ENCODE results near the gene FBXO10.
"Not testable (repeated sequence)": the region's sequence is repeated elsewhere in the genome, so short reads cannot be mapped to it uniquely, and the experiment has no call there.

The FBXO10 gene

GRCh38 chr9:37549527-37549926 is 26.7 kb downstream of the FBXO10 start:
- no peak for DNase-seq (ENCODE audit: low spot score)

DNA sequence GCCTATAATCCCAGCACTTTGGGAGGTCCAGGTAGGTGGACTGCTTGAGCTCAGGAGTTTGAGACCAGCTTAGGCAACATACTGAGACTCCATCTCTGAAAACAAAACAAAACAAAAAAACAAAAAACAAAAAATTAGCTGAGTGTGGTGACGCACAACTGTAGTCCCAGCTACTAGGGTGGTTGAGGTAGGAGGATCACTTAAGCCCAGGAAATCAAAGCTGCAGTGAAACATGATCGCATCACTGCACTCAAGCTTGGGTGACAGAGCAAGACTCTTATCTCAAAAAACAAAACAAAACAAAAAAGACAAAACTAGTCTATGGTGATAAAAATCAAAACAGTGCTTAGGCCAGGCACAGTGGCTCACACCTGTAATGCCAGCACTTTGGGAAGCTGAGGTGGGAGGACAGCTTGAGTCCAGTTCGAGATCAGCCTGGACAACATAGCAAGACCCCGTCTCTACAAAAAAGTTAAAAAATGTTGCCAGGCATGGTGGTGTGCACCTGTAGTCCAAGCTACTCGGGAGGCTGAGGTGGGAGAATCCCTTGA is 28.8 kb downstream of the FBXO10 start:
- no peak for DNase-seq (ENCODE audit: low spot score)

- DNase-seq (ENCODE audit: low spot score), result no peak
Measured at GRCh38 chr9:37543468-37543867, 32.7 kb downstream of the FBXO10 start.

DNA sequence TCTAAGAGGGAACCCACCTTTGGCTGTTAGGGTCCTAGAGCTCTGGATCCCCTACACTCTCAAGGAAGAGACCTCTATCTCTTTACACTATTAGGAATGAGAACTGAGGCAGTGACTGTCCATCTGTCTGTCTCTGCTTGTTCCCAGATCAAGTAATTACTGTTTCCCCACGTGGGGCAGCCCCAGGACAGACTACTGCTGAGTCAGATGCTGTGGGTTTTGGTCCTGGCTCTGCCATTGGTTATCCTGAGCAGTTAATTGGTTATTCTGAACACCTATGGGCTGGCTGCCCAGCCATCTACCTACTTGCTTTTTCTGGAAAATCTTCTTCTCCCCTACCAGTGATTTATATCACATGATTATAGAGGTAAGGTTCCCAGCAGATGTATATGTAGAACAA is 33.3 kb downstream of the FBXO10 start:
- DNase-seq (ENCODE audit: low spot score), result no peak

DNA sequence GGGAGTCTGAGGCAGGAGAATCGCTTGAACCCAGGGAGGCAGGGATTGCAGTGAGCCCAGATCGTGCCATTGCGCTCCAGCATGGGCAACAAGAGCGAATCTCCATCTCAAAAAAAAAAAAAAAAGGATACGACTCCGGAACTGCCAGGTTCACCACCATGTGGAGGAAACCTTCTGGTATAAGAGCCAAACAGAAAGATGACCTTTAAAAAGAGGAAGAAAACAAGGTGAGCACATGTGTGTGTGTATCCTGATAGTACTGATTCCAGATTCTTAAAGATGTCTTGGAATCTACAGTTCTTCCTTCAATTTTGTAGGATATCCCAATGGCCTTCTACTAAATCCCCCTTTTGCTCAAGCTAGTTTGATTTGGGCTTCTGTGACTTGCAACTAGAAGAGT is 33.7 kb downstream of the FBXO10 start:
- no peak for DNase-seq (ENCODE audit: low spot score)

DNA sequence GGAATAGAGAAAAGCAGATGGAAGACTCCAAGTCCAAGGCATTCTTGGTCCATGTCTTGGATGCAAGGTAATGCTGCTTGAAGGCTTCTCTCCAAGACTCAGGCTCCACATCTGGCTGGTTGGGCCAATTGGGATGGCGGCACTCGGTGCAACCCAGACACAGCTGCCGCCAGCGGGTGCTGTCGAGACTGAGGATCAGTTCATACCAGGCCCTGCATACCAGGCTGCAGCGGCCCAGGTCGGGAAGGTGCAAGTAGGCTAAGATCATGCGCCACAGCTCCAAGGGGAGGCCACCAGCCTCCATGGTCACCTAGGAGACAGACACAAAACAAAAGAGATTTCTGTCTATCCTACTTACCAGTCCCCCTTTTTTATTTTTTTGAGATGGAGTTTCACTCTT is 34.7 kb downstream of the FBXO10 start:
- DNase-seq (ENCODE audit: low spot score), result no peak

DNA sequence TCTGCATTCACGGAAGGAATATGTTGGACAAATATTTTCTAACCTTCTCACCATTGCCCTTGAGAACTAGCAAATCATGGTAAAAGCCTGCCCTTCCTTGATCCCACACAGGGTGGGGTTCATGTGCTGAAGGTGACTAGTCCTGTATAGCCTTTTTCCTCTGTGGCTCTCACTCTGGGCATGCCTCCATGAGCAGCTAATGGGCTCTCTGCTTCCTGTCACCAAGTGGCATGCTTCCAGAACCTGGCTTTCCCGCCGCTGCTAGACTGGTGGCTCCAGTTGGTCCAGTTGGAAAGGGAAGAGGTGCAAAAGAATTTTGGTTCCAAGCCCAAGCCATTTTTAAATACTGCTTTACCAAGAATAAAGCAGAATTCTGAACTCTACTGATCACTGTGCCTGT is 35.5 kb downstream of the FBXO10 start:
- peak; percentile 74 for DNase-seq (ENCODE audit: low spot score)

GRCh38 chr9:37539634-37540033 is 36.5 kb downstream of the FBXO10 start:
- DNase-seq (ENCODE audit: low spot score), result no peak

DNA sequence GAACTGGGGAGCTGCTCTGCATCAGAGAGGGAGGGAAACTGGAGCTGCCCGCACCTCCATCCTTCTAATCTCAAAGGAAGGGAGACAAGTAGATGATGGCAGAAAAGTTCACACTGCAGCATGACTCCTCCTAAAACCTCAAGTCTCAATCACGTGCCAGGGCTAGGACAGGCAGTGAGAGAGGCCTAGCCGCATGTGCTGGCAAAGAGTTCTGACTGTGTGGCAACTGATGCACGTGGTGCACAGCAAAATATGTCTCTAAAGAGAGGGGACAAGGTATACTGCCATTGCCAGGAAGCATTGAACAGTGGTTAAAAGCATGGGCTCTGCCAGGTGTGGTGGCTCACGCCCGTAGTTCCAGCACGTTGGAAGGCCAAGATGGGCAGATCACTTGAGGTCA is 38.1 kb downstream of the FBXO10 start:
- no peak for DNase-seq (ENCODE audit: low spot score)

- no peak for DNase-seq (ENCODE audit: low spot score)
Measured at GRCh38 chr9:37534901-37535300, 41.3 kb downstream of the FBXO10 start.

- no peak for DNase-seq (ENCODE audit: low spot score)
Measured at GRCh38 chr9:37534412-37534811, 41.8 kb downstream of the FBXO10 start.

DNA sequence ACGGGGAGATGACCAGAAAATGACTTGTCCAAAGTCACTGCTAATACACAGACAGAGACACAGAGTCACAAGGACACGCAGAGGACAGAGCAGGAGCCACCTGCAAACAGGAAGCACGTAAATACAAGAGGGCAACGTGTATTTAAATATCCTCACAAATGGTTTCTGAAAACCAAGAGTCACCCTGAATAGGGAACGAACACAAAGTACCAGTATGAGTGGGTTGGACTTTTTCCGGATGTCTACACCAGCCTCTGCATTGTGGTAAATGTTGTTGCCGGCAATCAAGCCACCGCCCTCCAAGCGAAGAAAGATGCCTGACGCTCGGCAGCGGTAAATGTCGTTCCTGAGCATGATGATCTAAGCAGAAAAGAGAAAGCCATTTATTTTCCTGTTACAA is 44.5 kb downstream of the FBXO10 start:
- no peak for DNase-seq (ENCODE audit: low spot score)

DNA sequence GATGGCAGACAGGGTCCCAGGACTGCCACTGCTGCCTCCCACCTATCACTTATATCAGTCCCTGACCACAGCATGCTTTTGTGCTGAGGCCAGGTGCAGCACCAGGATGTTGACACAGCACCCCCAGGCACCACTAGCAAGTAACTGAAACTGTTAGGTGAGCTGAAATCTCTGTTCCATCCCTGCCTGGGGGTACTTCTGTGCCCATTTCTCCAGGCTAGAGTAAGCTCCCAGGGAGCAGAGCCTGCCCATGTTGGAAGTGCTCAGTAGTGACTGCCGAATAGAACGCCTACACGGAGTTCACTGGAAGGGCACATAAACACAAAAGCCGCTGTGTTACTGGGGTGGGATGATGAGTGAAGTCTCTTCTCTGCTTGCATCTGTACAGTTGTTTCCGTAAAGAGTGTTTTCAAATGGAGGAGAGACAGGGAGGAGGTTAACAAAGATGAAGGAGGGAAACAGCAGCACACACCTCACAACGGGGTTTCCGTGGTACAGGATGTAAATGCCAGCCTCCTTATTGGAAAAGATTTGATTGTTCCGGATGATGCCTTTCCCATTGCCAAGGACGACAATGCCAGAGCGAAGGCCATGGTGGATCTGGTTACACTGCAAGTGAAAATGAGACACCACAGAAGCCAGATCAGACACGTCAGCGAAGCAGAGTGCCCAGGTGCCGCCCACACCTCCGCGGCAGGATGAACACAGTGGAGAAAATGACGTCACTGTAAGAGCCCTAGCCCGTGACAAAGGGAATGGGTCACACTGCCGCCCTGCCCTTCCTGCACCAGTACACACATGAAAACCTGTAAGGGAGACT is 47.3 kb downstream of the FBXO10 start:
- no peak for DNase-seq (ENCODE audit: low spot score)

GRCh38 chr9:37523916-37524315 is 52.3 kb downstream of the FBXO10 start:
- DNase-seq (ENCODE audit: low spot score), result no peak

DNA sequence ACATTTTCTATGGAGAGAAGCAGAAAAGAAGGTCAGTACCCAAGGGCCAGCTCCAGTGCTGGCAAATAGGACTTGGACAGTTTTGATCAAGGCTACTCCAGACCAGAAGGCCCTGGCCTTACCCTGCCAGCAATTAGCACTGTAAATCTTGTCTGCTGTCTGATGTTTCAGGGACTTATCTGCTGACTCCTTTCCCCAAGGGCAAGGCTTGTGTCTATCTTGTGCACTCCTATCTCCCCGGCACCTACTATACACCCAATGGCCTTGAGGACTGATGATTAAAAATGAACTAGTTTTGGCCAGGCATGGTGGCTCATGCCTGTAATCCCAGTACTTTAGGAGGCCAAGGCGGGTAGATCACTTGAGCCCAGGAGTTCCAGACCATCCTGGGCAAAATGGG is 53.2 kb downstream of the FBXO10 start:
- DNase-seq (ENCODE audit: low spot score), result no peak

DNA sequence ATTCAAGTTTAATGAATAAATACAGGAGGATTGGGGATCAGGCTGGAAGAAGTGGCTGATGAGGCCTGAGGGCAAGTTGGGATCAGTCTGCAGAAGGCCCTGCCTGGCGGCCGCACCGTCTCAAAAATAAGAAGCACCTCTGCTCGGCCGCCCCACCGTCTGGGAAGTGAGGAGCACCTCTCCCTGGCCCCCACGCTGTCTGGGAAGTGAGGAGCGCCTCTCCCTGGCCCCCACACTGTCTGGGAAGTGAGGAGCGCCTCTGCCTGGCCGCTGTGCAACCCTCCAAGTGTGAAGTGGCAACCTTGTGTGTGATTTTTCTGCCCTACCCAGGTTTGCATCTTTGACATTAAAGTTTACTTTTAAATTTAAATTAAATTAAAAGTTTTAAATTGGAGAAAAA is 55.1 kb downstream of the FBXO10 start:
- DNase-seq (ENCODE audit: low spot score), result no peak

GRCh38 chr9:37520641-37521040 is 55.5 kb downstream of the FBXO10 start:
- no peak for DNase-seq (ENCODE audit: low spot score)

- DNase-seq (ENCODE audit: low spot score), result no peak
Measured at GRCh38 chr9:37517923-37518322, 58.3 kb downstream of the FBXO10 start.

DNA sequence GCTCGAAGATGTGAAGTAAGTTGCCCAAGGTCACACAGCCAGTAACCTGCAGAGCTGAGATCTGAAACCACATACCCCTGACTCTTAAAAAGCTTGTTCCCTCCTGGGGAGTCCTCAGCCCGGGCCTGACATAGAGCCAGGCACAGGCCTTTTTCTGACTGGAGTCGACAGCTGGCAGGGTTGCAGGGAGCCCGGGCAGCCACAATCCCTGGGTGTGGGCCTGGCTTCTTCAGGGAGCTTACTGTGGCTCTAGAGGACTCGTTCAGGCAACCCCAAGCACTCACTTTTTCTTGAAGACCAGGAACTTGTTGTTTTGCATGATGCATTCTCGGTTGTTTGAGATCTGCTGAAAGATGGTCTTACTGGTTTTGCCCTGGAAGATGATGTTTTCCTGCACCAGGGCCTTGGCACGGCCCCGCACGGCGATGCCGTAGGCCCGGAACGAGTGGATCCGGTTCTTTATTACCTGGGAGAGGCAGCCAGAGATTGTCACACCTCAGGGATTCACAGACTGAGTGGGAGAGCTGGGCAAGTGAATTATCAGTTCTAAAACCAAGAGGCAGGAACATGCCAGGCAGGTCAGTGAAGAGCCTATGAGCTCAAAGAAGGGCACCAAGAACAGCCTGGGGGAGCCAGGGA is 60.4 kb downstream of the FBXO10 start:
- DNase-seq (ENCODE audit: low spot score), result no peak

DNA sequence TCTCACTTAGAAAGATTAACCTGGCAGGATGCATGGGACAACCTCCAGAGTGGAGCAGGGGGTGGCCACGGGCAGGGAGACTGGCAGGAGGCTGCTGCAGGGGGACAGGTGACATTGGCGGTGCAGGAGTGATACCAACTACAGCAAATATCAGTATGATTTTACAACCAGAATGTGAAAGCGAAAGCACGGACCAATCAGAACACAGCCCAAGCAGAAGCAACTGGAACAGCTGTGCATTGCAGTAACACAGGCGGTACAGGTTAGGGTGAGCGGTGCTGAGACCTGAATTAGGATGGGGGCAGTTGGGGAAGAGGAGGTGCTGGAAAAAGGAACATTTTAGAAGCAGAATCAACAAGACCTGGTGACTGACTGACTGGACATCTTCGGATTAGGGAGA is 61.2 kb downstream of the FBXO10 start:
- no peak for DNase-seq (ENCODE audit: low spot score)

DNA sequence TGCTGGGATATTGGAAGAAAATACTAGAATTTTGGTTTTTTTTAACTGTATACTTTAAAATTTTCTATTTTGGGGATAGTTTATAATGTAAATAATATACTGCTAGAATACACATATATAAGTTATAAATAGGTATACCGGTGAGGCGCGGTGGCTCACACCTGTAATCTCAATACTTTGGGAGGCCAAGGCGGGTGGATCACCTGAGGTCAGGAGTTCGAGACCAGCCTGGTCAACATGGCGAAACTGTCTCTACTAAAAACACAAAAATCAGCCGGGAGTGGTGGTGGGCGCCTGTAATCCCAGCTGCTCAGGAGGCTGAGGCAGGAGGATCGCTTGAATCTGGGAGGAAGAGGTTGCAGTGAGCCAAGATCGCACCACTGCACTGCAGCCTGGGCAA is 61.8 kb downstream of the FBXO10 start:
- not testable (repeated sequence) for DNase-seq (ENCODE audit: low spot score)

DNA sequence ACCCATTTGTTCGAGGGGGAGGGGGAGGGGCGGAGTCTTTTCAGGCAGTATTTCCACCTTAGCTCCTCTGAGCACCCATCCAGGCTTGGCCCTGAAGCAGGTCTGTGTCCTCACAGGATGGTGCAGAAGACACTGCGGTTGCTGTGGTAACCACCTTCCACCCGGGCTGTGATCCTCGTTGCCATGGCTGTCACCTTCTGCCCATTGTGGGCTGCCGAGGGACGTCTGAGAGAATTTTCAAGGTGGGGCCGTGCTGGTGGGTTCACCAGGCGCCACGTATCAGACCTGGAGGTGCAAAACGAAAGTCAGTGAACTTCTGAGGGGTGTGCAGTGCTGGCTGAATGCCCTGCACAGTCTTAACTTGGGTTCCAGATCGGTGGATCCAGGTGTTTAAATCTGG is 63.7 kb downstream of the FBXO10 start:
- no peak for DNase-seq (ENCODE audit: low spot score)
